SK-N-SH treated with all-trans-retinoic acid at 6 μM for 48 hours (cell line): Measurements from ENCODE around the gene DPP6.

Source experiments
- ATAC-seq: fragments of 200-7000 bp; cut with Tn5 transposase; 3 replicates; pipeline ENCODE4 v1.9.1; 2020; ENCODE audit warnings: mild to moderate bottlenecking, moderate library complexity
- ARNTL ChIP-seq: fragments of 450-650 bp; formaldehyde crosslinking; IDR thresholded peaks from 2 replicates; pipeline ENCODE4 v1.5.0; 2020; ENCODE audit warnings: low read depth, mild to moderate bottlenecking, moderate library complexity, borderline replicate concordance
- BACH2 ChIP-seq: fragments of 250-450 bp; sonication (Bioruptor Pico); IDR thresholded peaks from 2 replicates; pipeline ENCODE4 v1.9.0; 2021; ENCODE audit warnings: mild to moderate bottlenecking, borderline replicate concordance
- CSDC2 ChIP-seq: fragments of 250-450 bp; sonication (Bioruptor Pico); IDR thresholded peaks from 2 replicates; pipeline ENCODE4 v1.5.0; 2020; ENCODE audit warnings: mild to moderate bottlenecking, moderate library complexity
- ESRRG ChIP-seq: fragments of 250-450 bp; sonication (Bioruptor Pico); IDR thresholded peaks from 2 replicates; pipeline ENCODE4 v1.6.1; 2021; ENCODE audit warnings: mild to moderate bottlenecking
- GLIS3 ChIP-seq: fragments of 250-450 bp; sonication (Bioruptor Pico); IDR thresholded peaks from 2 replicates; pipeline ENCODE4 v1.5.0; 2020; ENCODE audit warnings: mild to moderate bottlenecking, moderate library complexity
- ISL1 ChIP-seq: fragments of 250-450 bp; sonication (Bioruptor Pico); IDR thresholded peaks from 2 replicates; pipeline ENCODE4 v2.1.2; 2022; ENCODE audit warnings: mild to moderate bottlenecking, moderate library complexity
- OSR1 ChIP-seq: fragments of 250-450 bp; sonication (Bioruptor Pico); IDR thresholded peaks from 2 replicates; pipeline ENCODE4 v1.8.0; 2022; ENCODE audit warnings: moderate library complexity, mild to moderate bottlenecking, inconsistent platforms
- PPARA ChIP-seq: fragments of 250-450 bp; sonication (Bioruptor Pico); IDR thresholded peaks from 2 replicates; pipeline ENCODE4 v1.5.0; 2020; ENCODE audit warnings: mild to moderate bottlenecking, borderline replicate concordance
- RARB ChIP-seq: fragments of 250-450 bp; sonication (Bioruptor Pico); IDR thresholded peaks from 2 replicates; pipeline ENCODE4 v1.8.0; 2021; ENCODE audit warnings: mild to moderate bottlenecking, moderate library complexity
- SNAI2 ChIP-seq: fragments of 250-450 bp; sonication (Bioruptor Pico); IDR thresholded peaks from 2 replicates; pipeline ENCODE4 v1.5.0; 2020; ENCODE audit warnings: mild to moderate bottlenecking, moderate library complexity
- TCF4 ChIP-seq: fragments of 250-450 bp; sonication (Bioruptor Pico); IDR thresholded peaks from 2 replicates; pipeline ENCODE4 v1.8.0; 2021; ENCODE audit warnings: mild to moderate bottlenecking, moderate library complexity, borderline replicate concordance
- TOX ChIP-seq: fragments of 250-450 bp; sonication (Bioruptor Pico); IDR thresholded peaks from 2 replicates; pipeline ENCODE4 v1.8.0; 2021; ENCODE audit warnings: mild to moderate bottlenecking, moderate library complexity, borderline replicate concordance
- ZC3H10 ChIP-seq: fragments of 250-450 bp; sonication (Bioruptor Pico); IDR thresholded peaks from 2 replicates; pipeline ENCODE4 v1.5.1; 2021; ENCODE audit warnings: mild to moderate bottlenecking, moderate library complexity
- ZFP3 ChIP-seq: fragments of 250-450 bp; sonication (Bioruptor Pico); IDR thresholded peaks from 2 replicates; pipeline ENCODE4 v1.5.0; 2020; ENCODE audit warnings: mild to moderate bottlenecking, moderate library complexity
- ZFP30 ChIP-seq: fragments of 450-650 bp; formaldehyde crosslinking; IDR thresholded peaks from 2 replicates; pipeline ENCODE4 v1.5.0; 2022; ENCODE audit warnings: mild to moderate bottlenecking, moderate library complexity
- ZNF565 ChIP-seq: fragments of 450-650 bp; formaldehyde crosslinking; conservative IDR thresholded peaks from 2 replicates; pipeline ENCODE4 v1.5.0; 2020; ENCODE audit warnings: low read depth, mild to moderate bottlenecking, moderate library complexity
- ZNF70 ChIP-seq: fragments of 450-650 bp; formaldehyde crosslinking; IDR thresholded peaks from 2 replicates; pipeline ENCODE4 v1.5.0; 2020; ENCODE audit warnings: mild to moderate bottlenecking, moderate library complexity
- ZNF8 ChIP-seq: fragments of 450-650 bp; formaldehyde crosslinking; IDR thresholded peaks from 2 replicates; pipeline ENCODE4 v1.5.0; 2020; ENCODE audit warnings: mild to moderate bottlenecking, moderate library complexity
- TF ChIP-seq, protein P1 (sequence below): fragments of 250-450 bp; sonication (Bioruptor Pico); IDR thresholded peaks from 2 replicates; pipeline ENCODE4 v1.5.0; 2020; ENCODE audit warnings: mild to moderate bottlenecking, moderate library complexity
- TF ChIP-seq, protein P2 (sequence below): fragments of 250-450 bp; sonication (Bioruptor Pico); IDR thresholded peaks from 2 replicates; pipeline ENCODE4 v1.5.1; 2021; ENCODE audit warnings: mild to moderate bottlenecking, moderate library complexity
- TF ChIP-seq, protein P3 (sequence below): fragments of 250-450 bp; sonication (Bioruptor Pico); IDR thresholded peaks from 2 replicates; pipeline ENCODE4 v1.8.0; 2020; ENCODE audit warnings: mild to moderate bottlenecking, moderate library complexity, borderline replicate concordance
- TF ChIP-seq, protein P4 (sequence below): fragments of 250-450 bp; sonication (Bioruptor Pico); IDR thresholded peaks from 2 replicates; pipeline ENCODE4 v1.8.0; 2021; ENCODE audit warnings: low read depth, mild to moderate bottlenecking, moderate library complexity, borderline replicate concordance

The DPP6 gene

DNA sequence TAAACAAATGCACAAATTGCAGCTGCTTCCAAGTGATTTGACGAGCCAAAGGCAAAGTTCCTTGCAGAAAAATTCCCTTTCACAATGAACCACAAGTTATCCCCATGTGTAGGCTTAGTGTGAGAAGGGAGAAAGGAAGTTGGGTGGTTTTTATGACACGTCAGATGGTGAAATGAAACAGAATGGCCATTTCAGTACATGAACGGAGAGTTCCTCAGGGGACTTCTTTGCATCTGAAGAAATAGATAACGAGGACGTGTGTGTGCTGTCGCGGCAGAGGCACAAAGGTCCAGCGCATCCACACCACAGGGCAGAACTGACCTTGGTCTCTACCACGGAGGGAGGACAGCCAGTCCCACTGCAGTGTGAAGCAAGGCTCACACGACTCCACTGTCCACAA, 814.9 kb downstream of the DPP6 start:
- no peak for TF ChIP-seq TCF4 (CRISPR knock-in tag)
- no peak for TF ChIP-seq ZC3H10 (CRISPR knock-in tag)
- TF ChIP-seq, protein P1, sequence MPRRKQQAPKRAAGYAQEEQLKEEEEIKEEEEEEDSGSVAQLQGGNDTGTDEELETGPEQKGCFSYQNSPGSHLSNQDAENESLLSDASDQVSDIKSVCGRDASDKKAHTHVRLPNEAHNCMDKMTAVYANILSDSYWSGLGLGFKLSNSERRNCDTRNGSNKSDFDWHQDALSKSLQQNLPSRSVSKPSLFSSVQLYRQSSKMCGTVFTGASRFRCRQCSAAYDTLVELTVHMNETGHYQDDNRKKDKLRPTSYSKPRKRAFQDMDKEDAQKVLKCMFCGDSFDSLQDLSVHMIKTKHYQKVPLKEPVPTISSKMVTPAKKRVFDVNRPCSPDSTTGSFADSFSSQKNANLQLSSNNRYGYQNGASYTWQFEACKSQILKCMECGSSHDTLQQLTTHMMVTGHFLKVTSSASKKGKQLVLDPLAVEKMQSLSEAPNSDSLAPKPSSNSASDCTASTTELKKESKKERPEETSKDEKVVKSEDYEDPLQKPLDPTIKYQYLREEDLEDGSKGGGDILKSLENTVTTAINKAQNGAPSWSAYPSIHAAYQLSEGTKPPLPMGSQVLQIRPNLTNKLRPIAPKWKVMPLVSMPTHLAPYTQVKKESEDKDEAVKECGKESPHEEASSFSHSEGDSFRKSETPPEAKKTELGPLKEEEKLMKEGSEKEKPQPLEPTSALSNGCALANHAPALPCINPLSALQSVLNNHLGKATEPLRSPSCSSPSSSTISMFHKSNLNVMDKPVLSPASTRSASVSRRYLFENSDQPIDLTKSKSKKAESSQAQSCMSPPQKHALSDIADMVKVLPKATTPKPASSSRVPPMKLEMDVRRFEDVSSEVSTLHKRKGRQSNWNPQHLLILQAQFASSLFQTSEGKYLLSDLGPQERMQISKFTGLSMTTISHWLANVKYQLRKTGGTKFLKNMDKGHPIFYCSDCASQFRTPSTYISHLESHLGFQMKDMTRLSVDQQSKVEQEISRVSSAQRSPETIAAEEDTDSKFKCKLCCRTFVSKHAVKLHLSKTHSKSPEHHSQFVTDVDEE (CRISPR knock-in tag), result no peak
- no peak for TF ChIP-seq ZFP3 (CRISPR knock-in tag)
- no peak for TF ChIP-seq CSDC2 (CRISPR knock-in tag)
- TF ChIP-seq SNAI2 (CRISPR knock-in tag), result no peak
- no peak for TF ChIP-seq ZFP30 (CRISPR knock-in tag)
- no peak for TF ChIP-seq RARB (CRISPR knock-in tag)
- TF ChIP-seq ISL1, result no peak
- TF ChIP-seq GLIS3 (CRISPR knock-in tag), result no peak
- TF ChIP-seq OSR1 (CRISPR knock-in tag), result no peak
- TF ChIP-seq, protein P2, sequence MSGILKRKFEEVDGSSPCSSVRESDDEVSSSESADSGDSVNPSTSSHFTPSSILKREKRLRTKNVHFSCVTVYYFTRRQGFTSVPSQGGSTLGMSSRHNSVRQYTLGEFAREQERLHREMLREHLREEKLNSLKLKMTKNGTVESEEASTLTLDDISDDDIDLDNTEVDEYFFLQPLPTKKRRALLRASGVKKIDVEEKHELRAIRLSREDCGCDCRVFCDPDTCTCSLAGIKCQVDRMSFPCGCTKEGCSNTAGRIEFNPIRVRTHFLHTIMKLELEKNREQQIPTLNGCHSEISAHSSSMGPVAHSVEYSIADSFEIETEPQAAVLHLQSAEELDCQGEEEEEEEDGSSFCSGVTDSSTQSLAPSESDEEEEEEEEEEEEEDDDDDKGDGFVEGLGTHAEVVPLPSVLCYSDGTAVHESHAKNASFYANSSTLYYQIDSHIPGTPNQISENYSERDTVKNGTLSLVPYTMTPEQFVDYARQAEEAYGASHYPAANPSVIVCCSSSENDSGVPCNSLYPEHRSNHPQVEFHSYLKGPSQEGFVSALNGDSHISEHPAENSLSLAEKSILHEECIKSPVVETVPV (CRISPR knock-in tag), result no peak
- no peak for TF ChIP-seq ARNTL (CRISPR knock-in tag)
- TF ChIP-seq TOX (CRISPR knock-in tag), result no peak
- TF ChIP-seq ZNF8 (CRISPR knock-in tag), result no peak
- TF ChIP-seq, protein P3, sequence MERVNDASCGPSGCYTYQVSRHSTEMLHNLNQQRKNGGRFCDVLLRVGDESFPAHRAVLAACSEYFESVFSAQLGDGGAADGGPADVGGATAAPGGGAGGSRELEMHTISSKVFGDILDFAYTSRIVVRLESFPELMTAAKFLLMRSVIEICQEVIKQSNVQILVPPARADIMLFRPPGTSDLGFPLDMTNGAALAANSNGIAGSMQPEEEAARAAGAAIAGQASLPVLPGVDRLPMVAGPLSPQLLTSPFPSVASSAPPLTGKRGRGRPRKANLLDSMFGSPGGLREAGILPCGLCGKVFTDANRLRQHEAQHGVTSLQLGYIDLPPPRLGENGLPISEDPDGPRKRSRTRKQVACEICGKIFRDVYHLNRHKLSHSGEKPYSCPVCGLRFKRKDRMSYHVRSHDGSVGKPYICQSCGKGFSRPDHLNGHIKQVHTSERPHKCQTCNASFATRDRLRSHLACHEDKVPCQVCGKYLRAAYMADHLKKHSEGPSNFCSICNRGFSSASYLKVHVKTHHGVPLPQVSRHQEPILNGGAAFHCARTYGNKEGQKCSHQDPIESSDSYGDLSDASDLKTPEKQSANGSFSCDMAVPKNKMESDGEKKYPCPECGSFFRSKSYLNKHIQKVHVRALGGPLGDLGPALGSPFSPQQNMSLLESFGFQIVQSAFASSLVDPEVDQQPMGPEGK (CRISPR knock-in tag), result no peak
- TF ChIP-seq PPARA (CRISPR knock-in tag), result no peak
- ATAC-seq, result no peak

DNA sequence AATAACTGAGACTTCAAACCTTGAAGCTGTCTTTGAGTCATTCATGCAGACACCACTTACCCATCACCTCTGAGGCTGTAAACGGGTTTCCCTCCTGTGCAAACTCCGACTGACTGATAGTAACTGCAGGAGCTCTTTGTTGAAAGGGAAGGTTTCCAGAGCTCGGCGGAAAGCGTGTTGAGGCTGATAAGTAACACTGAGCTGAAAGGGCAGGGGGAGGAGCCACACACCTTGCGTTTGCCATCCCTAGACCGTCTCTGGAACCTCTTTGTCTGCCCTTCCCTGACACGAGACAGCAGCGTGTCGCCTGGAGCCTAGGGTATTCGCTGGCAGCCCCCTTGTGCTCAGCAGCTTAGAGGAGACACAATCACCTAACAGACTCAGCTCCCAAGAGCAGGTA, 816.7 kb downstream of the DPP6 start:
- no peak for ATAC-seq
- TF ChIP-seq ZNF565 (CRISPR knock-in tag) (no peak), RARB (CRISPR knock-in tag) (no peak), ISL1 (no peak), BACH2 (no peak), ZNF70 (no peak), PPARA (CRISPR knock-in tag) (no peak), ZFP30 (CRISPR knock-in tag) (no peak), SNAI2 (CRISPR knock-in tag) (no peak)
- TF ChIP-seq, protein P3 (CRISPR knock-in tag), result no peak
- TF ChIP-seq, protein P4, sequence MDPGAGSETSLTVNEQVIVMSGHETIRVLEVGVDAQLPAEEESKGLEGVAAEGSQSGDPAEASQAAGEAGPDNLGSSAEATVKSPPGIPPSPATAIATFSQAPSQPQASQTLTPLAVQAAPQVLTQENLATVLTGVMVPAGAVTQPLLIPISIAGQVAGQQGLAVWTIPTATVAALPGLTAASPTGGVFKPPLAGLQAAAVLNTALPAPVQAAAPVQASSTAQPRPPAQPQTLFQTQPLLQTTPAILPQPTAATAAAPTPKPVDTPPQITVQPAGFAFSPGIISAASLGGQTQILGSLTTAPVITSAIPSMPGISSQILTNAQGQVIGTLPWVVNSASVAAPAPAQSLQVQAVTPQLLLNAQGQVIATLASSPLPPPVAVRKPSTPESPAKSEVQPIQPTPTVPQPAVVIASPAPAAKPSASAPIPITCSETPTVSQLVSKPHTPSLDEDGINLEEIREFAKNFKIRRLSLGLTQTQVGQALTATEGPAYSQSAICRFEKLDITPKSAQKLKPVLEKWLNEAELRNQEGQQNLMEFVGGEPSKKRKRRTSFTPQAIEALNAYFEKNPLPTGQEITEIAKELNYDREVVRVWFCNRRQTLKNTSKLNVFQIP, result no peak

DNA sequence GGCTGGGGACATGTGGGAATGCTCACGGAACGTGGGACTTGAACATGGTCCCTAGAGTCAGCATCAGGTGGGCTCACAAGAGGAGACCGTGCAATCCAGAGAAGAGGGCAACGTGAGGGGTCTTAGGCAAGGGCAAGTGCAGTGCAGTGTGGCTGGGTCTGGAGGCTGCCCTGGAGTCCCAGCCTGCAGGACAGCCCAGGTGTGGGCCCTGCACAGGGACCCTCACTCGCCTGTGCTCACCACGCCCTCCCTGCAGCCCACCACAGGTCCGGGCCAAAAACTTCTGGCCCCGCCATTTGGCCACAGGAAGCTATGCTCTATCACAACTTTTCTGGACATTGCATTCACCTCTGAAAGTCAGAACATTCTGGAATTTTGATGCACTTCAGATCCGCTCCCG, 817.2 kb downstream of the DPP6 start:
- no peak for ATAC-seq
- TF ChIP-seq, protein P2 (CRISPR knock-in tag), result no peak
- no peak for TF ChIP-seq ZFP3 (CRISPR knock-in tag)
- no peak for TF ChIP-seq PPARA (CRISPR knock-in tag)
- TF ChIP-seq GLIS3 (CRISPR knock-in tag), result no peak
- no peak for TF ChIP-seq TCF4 (CRISPR knock-in tag)
- TF ChIP-seq, protein P4, result no peak
- no peak for TF ChIP-seq ZFP30 (CRISPR knock-in tag)
- no peak for TF ChIP-seq ZNF565 (CRISPR knock-in tag)
- TF ChIP-seq ESRRG (CRISPR knock-in tag), result no peak
- no peak for TF ChIP-seq CSDC2 (CRISPR knock-in tag)
- TF ChIP-seq, protein P3 (CRISPR knock-in tag), result no peak
- no peak for TF ChIP-seq ZC3H10 (CRISPR knock-in tag)
- TF ChIP-seq OSR1 (CRISPR knock-in tag), result no peak
- TF ChIP-seq ISL1, result no peak
- TF ChIP-seq BACH2, result no peak
